ENCODE measurements around the gene NEK8.
"Not testable (repeated sequence)": the region's sequence is repeated elsewhere in the genome, so short reads cannot be mapped to it uniquely, and the experiment has no call there.

NEK8 gene

DNA sequence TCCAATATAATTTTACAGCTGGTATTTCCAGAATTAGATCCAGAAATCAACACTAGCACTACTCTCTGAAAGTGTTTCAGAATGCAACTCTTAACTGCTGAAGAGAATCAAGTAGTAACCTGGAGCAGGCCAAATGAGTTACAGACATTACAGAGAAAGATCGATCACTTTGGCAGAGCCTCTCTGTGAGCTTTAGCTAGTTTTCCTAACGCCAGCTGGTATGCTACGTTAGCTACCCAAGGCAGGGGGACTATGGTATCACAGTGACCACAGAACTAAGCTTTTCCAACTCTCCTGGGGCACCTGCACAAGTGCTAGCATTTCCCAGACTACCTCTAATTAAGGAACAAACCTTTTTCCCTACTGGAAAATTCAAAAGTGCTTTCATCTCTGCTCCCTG lies 45.6 kb downstream of the NEK8 start:
- DNase-seq, result no peak

DNA sequence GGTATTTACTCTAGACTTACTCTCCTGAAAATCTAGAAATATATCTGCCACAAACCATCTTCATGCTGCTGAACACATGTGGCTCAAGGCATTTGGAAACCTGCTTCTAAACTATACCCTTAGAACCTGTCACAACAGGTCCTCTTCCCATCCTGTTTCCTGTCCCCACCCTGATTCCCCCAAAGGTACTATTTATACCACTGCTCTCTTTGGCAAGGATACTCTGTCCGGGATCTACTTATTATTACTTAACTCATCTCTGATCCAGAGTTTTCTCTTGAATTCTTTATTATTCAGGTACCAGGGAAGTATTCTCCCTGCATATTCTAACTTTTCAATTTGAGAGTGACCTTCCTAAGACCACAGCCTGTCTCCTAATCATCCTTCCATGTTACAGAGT lies 48.6 kb downstream of the NEK8 start:
- no peak for DNase-seq

DNA sequence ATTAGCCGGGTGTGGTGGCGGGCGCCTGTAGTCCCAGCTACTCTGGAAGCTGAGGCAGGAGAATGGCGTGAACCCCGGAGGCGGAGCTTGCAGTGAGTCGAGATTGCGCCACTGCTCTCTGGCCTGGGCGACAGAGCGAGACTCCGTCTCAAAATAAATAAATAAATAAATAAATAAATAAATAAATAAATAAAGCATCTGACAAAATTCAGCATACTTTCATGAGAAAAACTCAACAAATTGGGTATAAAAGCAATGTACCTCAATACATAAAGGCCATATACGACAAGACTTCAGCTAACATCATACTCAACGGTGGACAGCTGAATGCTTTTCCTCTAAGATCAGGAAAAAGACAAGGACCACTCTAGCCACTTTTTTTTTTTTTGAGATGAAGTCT lies 51.0 kb downstream of the NEK8 start:
- not testable (repeated sequence) for DNase-seq

DNA sequence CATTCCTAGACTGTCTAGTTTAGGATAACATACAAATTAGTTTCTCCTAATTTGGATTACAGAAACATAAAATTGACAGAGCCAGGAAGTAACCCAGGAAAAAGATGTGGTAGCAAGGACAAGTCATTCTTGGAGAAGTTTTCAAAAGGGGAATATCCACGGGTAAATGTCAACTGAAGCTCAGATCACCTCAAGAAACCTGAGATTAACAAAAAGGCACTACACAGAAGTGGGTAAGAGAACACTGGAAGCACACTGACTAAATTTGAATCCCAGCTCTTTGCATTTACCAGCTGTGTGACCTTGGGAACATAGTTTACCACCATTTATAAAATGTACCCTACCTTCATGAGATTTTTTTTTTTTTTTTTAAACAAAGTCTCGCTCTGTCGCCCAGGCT lies 54.6 kb downstream of the NEK8 start:
- DNase-seq, result no peak

DNA sequence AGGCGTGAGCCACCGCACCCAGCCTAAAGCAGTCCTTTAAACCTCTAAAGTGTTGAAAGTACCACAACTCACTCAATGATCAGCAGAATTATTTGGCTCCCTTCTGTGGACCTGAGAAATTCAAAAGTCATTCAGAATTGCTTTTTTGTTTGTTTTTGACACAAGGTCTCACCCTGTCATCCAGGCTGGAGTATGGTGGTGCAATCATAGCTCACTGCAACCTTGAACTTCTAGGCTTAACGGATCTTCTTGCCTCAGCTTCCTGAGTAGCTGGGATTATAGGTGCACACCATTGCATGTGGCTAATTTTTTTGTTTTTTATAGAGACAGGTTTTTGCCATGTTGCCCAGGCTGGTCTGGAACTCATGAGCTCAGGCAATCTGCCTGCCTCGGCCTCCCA lies 59.5 kb downstream of the NEK8 start:
- no peak for DNase-seq
